GM23338 (cell line): Measurements from ENCODE around the gene ANKRD44. TPM values are rescaled to one million over a fixed set of nuclear protein-coding genes. Genes with fewer than 3 reads are reported as not detected.

Experiments
- ATAC-seq: fragments of 200-7000 bp; cut with Tn5 transposase; 3 replicates; pipeline ENCODE4 v1.9.1; 2020
- DNase-seq: peaks from one replicate; pipeline ENCODE4 v3.0.0-alpha.2; 2015; ENCODE audit warnings: low spot score
- H2AFZ ChIP-seq: fragments of 200-600 bp; sonication (generic); 2 replicates; pipeline ENCODE4 v1.8.0; 2016; ENCODE audit warnings: antibody characterized with exemption, mild to moderate bottlenecking, moderate library complexity
- H3F3A ChIP-seq: fragments of 200-600 bp; sonication (generic); replicated peaks from 2 replicates; pipeline ENCODE4 v1.8.0; 2017; ENCODE audit warnings: antibody characterized with exemption, mixed run types, low read depth
- H3K27ac ChIP-seq: fragments of 200-600 bp; sonication (generic); 2 replicates; pipeline ENCODE4 v1.6.1; 2016; ENCODE audit warnings: low read depth
- H3K27me3 ChIP-seq: fragments of 200-600 bp; sonication (generic); 2 replicates; pipeline ENCODE4 v1.8.0; 2016; ENCODE audit warnings: mild to moderate bottlenecking, mixed run types, moderate library complexity; ENCODE audit not compliant: insufficient read depth
- H3K36me3 ChIP-seq: fragments of 200-600 bp; sonication (generic); 2 replicates; pipeline ENCODE4 v1.8.0; 2016; ENCODE audit warnings: mild to moderate bottlenecking; ENCODE audit not compliant: insufficient read depth
- H3K4me1 ChIP-seq: fragments of 200-600 bp; sonication (generic); 2 replicates; pipeline ENCODE4 v1.8.0; 2016; ENCODE audit warnings: mild to moderate bottlenecking, moderate library complexity; ENCODE audit not compliant: insufficient read depth
- H3K4me2 ChIP-seq: fragments of 200-600 bp; sonication (generic); 2 replicates; pipeline ENCODE4 v1.7.1; 2017; ENCODE audit warnings: mixed run types
- H3K4me3 ChIP-seq: fragments of 200-600 bp; sonication (generic); 2 replicates; pipeline ENCODE4 v1.6.1; 2016; ENCODE audit warnings: mixed run types
- H3K79me2 ChIP-seq: fragments of 200-600 bp; sonication (generic); replicated peaks from 2 replicates; pipeline ENCODE4 v1.8.0; 2017; ENCODE audit warnings: mild to moderate bottlenecking; ENCODE audit not compliant: insufficient read depth
- H3K9me2 ChIP-seq: fragments of 200-600 bp; sonication (generic); 2 replicates; pipeline ENCODE4 v1.8.0; 2017; ENCODE audit not compliant: insufficient read depth
- H4K20me1 ChIP-seq: fragments of 200-600 bp; sonication (generic); replicated peaks from 2 replicates; pipeline ENCODE4 v1.8.0; 2017; ENCODE audit warnings: mild to moderate bottlenecking; ENCODE audit not compliant: insufficient read depth
- H3K27ac Mint-ChIP-seq: 2 replicates; pipeline ENCODE4 v1.8.0; 2020; ENCODE audit warnings: inconsistent platforms, mild to moderate bottlenecking, moderate library complexity, mixed read lengths
- H3K27me3 Mint-ChIP-seq: 3 replicates; pipeline ENCODE4 v1.8.0; 2022; ENCODE audit warnings: low read depth, mild to moderate bottlenecking, moderate library complexity, mixed read lengths, inconsistent platforms; ENCODE audit not compliant: insufficient read depth, poor library complexity
- H3K36me3 Mint-ChIP-seq: 3 replicates; pipeline ENCODE4 v1.8.0; 2021; ENCODE audit warnings: low read depth, mild to moderate bottlenecking, inconsistent platforms, moderate library complexity, mixed read lengths
- H3K4me1 Mint-ChIP-seq: 3 replicates; pipeline ENCODE4 v1.8.0; 2020; ENCODE audit warnings: mild to moderate bottlenecking, inconsistent platforms, mixed read lengths
- H3K4me3 Mint-ChIP-seq: 3 replicates; pipeline ENCODE4 v1.8.0; 2021; ENCODE audit warnings: moderate library complexity, mild to moderate bottlenecking, inconsistent platforms, mixed read lengths
- H3K9me3 Mint-ChIP-seq: 3 replicates; pipeline ENCODE4 v1.8.0; 2020; ENCODE audit warnings: moderate library complexity, mild to moderate bottlenecking, inconsistent platforms, mixed read lengths
- ETS1 ChIP-seq: IDR thresholded peaks from 2 replicates; pipeline ENCODE4 v1.6.1; 2016; ENCODE audit warnings: antibody characterized with exemption
- EZH2 ChIP-seq: fragments of 200-600 bp; sonication (generic); IDR thresholded peaks from one replicate; pipeline ENCODE4 v1.8.0; 2017; ENCODE audit warnings: antibody characterized with exemption, mild to moderate bottlenecking, low read depth; ENCODE audit not compliant: unreplicated experiment
- JUNB ChIP-seq: IDR thresholded peaks from one replicate; pipeline ENCODE4 v1.6.1; 2016; ENCODE audit warnings: antibody characterized with exemption; ENCODE audit not compliant: unreplicated experiment
- NANOG ChIP-seq: IDR thresholded peaks from 2 replicates; pipeline ENCODE4 v1.6.1; 2016; ENCODE audit warnings: antibody characterized with exemption, borderline replicate concordance
- STAT1 ChIP-seq: IDR thresholded peaks from one replicate; pipeline ENCODE4 v1.6.1; 2016; ENCODE audit warnings: antibody characterized with exemption; ENCODE audit not compliant: unreplicated experiment
- ZNF462 ChIP-seq: fragments of 250-450 bp; sonication (Bioruptor Pico); IDR thresholded peaks from 2 replicates; pipeline ENCODE4 v1.5.0; 2020; ENCODE audit warnings: mild to moderate bottlenecking, moderate library complexity
- polyA plus RNA-seq: library from polyadenylated mRNA; unstranded; fragments of >200 nt; fragmentation: Nextera tagmentation; extraction: Ambion mirVana; gene quantifications from 2 replicates; pipeline ENCODE4 v1.2.1, GENCODE V29; 2016
- total RNA-seq: library from RNA; depleted of rRNA; stranded (reverse); fragments of >200 nt; shearing (Covaris generic); gene quantifications from 2 replicates; pipeline ENCODE4 v1.2.3, GENCODE V29; 2014

The ANKRD44 gene
- total and polyA plus RNA-seq, 2 experiments from 2014 or later: 0.44 to 0.56 TPM

GRCh38 chr2:197233473-197233872, 77.1 kb downstream of the ANKRD44 start (continued):
- TF ChIP-seq ZNF462 (CRISPR knock-in tag) (no peak), NANOG (no peak)

- H3K9me2 ChIP-seq: no peaks in the 10 kb centered on the region
- TF ChIP-seq EZH2 (no peak), JUNB (no peak), STAT1 (no peak), ETS1 (no peak)
- Mint-ChIP-seq H3K27me3 (peaks cover 3% of the 10 kb centered on the region), H3K9me3 (no peaks in the 10 kb centered on the region), H3K36me3 (no peaks in the 10 kb centered on the region), H3K4me3 (no peak overlapping the region), H3K4me1 (peaks cover 6% of the 10 kb centered on the region; the same call in 1 of the 3 replicates), H3K27ac (no peak overlapping the region)
- H3K4me2 ChIP-seq: no peak overlapping the region
- H3K27ac ChIP-seq: no peak overlapping the region
- H4K20me1 ChIP-seq: no peaks in the 10 kb centered on the region
- H2AFZ ChIP-seq: no peak overlapping the region
- no peaks in the 10 kb centered on the region for H3K36me3 ChIP-seq
- DNase-seq (no peak), ATAC-seq (no peak)
- no peak overlapping the region for H3K4me3 ChIP-seq
- H3F3A ChIP-seq: no peaks in the 10 kb centered on the region
- H3K79me2 ChIP-seq: no peaks in the 10 kb centered on the region
- no peaks in the 10 kb centered on the region for H3K4me1 ChIP-seq
- H3K27me3 ChIP-seq: no peaks in the 10 kb centered on the region
Observed at GRCh38 chr2:197232010-197232409, 78.6 kb downstream of the ANKRD44 start.
